Tongue (tissue), 2 donors: ENCODE data around the gene PPFIA4. TPM values are rescaled to one million over a fixed set of nuclear protein-coding genes. Genes with fewer than 3 reads are reported as not detected.

Source experiments
- DNase-seq: peaks from one replicate; pipeline ENCODE4 v3.0.0-alpha.2; 2015
- total RNA-seq: library from RNA; depleted of rRNA; stranded (reverse); fragments of >200 nt; gene quantifications from one replicate; pipeline ENCODE4 v1.2.3, GENCODE V29; 2014

The PPFIA4 gene
- total RNA-seq, 1 donor from 2014 or later: 39.8 TPM

DNA sequence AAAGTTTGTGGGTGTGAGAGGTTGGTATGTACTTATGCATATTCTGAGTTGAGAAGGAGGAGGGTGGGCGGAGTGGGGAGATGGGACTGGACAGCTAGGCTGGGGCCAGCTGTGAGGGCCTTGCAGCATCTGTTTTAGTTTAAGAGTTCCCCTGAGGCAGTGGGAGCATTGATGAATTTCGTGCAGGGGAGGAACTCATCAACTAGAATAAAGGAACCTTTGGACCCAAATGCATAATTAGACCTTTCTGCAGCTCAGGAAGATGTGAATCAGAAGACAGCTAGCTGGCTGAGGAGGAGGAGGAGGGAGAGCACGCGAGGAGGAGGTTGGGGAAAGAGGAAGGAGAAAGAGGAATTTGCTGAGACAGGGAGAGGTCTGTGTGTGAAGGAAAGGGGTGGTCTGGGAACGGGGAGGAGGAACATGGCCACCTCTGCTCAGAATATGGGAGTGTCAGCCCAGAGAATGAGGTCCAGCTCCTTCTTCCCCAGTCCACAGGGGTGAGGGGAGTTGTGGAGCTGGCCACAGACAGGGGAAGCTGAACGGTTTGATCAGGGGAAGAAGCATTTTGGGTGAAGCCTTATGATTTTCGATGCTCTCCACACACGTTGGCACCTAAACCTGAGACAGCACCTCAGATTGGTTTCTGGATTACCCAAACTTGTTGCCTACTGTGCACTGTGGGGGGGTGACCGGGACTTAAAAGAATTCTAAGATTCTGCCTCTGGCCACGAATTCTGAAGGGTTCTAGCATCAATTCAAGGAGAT is 31.8 kb downstream of the PPFIA4 start:
- DNase-seq: peak; percentile 73

GRCh38 chr1:203058676-203058935 is 32.3 kb downstream of the PPFIA4 start:
- DNase-seq: no peak

DNA sequence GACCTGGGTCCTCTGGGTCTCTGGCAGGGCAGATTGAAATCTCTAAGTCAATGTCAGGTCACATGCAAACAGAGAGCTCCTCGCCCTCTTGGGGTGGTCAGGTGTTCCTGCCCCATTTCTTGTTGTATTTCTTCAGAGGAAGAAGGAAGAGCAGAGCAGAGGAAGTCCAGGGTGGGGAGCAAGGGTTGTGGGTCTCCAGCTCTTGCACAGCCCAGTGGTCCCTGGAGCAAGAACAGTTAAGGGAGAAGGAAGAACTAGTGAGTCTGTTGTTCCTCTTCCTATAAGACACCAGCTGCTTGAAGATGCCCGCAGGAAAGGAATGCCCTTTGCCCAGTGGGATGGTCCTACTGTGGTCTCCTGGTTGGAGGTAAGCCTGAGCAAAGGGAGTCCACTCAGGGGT is 33.2 kb downstream of the PPFIA4 start:
- DNase-seq: no peak

DNA sequence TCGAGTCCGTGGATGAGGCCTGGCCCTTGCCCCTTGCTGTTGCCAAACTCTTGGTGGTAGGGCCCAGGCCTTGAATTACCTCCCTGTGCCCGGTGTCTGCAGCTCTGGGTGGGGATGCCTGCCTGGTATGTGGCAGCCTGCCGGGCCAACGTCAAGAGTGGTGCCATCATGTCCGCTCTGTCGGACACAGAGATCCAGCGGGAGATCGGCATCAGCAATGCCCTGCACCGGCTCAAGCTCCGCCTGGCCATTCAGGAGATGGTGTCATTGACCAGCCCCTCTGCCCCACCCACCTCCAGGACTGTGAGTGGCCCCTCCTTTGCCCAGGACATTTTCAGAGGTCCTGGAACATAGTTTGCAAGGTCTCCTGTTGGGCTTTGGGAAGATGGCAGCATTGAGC is 33.8 kb downstream of the PPFIA4 start:
- no peak for DNase-seq

DNA sequence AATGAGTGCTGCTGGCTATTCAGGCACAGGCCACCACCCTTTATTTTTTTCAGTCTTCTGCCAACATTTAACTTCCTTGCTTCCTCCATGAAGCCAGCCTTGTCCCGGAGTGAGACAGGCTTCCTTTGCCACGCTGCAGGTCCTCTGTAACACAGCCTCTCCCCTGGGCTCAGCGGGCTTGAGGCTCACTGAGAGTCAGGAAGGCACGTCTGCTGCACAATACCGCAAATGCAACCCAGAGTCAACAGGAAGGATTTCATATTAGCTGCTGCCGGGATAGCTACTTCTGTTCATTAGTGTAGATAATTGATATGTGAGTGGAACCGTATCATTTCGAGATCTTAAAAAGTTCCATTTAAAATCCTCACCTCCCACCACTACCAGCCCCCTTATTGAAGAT is 37.0 kb downstream of the PPFIA4 start:
- DNase-seq: no peak

DNA sequence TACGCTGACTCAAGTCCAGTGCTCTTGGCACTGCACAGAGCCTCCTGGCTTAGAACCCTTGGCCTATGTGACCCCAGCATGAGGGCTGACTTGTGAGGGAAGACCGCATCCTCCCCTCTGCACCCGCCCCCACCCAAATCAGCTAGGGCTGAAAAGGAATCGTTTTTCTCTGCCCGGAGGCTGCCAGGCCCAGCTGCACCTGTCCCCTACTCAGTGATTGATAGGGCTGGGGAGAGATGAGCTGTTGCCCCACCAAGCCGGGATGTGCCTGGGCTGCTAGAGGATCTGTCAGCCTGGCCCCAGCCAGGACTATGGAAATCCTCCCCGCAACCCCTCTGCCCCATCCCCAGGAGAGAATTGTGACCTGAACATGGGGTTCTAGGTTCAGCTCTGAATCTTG is 38.9 kb downstream of the PPFIA4 start:
- DNase-seq: peak; percentile 75

GRCh38 chr1:203065986-203066385 is 39.7 kb downstream of the PPFIA4 start:
- no peak for DNase-seq

DNA sequence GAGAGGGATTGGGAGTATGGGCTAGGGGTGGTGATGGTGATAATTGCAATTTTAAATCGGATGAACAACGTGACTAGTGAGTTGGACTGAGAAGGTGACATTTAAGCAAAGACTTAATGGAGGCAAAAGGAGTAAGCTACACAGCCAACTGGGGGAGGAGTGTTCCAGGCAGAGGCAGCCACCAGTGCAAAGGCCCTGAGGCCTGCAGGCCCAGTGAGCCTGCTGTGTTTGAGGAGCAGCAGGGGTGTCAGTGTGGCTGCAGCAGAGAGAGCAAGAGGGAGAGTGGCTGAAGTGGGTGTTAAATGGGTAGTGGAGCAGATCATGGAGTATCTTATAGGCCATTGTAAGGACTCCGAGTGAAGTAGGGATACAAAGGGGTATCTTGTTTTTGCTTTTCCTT is 40.7 kb downstream of the PPFIA4 start:
- DNase-seq: no peak

DNA sequence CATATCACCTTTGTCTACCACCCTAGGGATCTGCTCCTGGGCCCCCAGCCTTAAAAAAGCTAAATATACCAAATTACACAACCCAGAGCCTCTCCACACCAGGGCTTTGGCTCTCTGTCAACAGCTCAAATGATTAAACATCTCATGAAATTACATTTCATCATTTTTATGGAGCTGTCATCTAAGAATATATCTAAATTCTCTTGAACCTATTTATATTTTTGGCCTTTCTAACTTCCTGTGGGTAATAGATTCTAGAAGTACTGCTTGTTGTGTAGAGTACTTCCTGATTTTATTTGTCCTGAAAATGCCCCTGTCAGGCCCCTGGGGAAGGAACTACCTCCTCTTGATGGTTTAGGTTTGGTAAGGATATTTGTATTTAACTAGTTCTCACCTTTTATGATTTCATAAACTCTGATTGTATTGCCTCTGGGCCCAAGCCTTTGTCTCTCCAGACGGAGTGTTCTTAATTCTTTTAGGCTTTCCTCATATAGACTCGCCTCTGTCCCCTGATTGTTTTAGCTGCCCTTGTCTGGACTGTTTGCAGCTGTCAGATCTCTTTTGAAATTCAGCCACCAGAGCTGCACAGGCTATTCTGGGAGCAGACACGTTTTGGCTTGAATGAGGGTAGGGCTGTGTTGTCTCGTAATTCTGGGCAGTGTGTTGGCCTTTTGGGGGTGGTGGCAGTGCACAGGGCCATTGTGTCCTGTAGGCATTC is 42.9 kb downstream of the PPFIA4 start:
- peak; percentile 93 for DNase-seq

- DNase-seq: no peak
Observed at GRCh38 chr1:203072002-203072602, 45.8 kb downstream of the PPFIA4 start.

DNA sequence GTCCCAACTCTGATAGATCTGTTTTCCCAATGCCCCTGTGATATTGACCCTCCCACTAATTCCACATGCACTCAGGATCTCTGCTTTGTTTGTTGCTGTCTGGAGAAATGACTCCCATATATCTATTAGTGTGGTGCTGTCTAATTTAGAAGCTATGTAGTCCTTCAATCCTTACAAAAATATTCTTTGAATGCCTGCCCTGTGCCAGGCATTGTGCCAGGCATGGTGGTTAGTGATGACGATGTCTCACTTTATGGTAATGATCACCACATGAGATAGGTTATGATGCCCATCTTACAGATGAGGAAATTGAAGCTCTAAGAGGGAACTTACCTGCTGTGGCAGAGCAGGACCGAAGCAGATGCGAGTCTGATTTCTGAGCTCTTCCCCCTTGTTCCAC is 46.6 kb downstream of the PPFIA4 start:
- no peak for DNase-seq

DNA sequence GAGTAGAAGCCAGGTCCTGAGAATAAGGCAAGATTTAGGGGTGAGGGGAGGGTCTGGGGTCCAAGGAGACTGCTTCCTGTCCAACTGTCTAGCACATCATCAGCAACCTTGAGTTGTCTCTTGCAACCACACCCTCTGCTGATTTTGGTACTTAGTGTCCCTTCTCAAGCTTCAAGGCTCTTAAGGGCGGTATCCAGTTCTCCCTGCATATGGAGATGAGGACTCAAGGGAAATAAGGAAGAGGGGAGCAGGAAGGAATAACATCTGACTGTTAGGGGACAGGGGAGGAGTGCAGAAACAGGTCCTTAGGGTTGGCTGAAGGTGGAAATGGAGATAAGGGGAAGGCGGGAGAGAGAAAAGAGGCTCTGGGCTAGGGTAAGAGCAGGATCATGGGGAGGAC is 47.2 kb downstream of the PPFIA4 start:
- no peak for DNase-seq

DNA sequence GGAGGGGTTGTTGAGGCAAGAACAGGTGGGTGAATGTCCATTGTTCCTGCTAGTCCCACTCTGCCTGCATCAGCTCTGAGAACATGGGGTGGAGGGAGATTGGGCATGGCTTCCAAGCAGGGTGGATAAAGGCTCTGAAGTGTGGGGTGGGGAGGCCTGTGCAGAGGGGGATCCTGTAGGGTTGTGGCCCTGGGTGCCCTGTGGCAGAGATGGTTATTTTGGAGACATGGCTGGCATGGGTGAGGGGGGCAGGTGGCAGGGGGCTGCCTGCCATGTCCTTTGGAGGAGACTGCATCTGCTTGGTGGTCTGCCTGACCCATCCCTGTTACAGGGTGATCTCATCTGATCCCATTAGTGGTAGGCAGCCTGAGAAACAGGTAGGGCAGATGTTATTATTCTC is 48.3 kb downstream of the PPFIA4 start:
- DNase-seq: no peak

GRCh38 chr1:203075236-203076030 is 49.1 kb downstream of the PPFIA4 start:
- no peak for DNase-seq

- no peak for DNase-seq
Observed at GRCh38 chr1:203076031-203076511, 49.8 kb downstream of the PPFIA4 start.

- DNase-seq: no peak
Observed at GRCh38 chr1:203077367-203077766, 51.1 kb downstream of the PPFIA4 start.

DNA sequence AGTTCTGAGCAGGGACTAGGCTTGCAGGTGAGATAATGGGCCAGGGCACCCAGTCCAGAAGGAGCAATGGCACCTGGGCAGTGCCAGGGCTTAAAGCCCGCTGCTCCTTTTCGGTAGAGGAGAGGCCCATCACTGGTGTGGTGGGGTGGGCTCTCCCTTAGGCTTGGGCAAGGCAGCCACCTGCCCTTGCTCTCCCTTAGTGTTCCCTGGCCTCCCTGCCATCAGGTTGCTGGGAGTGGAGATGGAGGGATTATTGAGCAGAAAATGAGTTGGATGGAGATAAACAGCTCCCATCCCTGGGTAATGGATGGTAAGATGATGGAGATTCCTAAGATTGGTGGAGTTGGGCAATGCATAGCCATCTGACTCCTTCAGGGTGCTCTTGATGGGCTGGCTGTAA is 51.7 kb downstream of the PPFIA4 start:
- no peak for DNase-seq

DNA sequence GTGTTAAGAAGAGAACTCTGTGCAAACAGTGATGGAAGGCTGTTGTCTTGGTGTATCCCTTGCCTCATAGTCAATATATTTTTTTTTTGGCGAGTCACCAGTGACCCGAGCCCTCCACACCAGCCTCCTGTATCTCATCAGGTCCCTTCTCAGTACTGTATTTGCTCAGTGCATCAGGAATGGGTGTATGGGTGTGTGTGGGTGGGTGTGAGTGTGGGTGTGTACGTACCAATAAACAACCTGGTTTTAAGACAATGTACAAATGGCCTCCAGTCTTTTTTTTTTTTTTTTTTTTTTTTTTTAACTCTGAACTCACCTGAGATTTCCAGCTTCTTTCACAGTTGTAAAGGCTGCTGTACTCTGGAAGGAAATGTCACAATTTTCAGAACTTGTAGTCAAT is 52.2 kb downstream of the PPFIA4 start:
- DNase-seq: no peak

DNA sequence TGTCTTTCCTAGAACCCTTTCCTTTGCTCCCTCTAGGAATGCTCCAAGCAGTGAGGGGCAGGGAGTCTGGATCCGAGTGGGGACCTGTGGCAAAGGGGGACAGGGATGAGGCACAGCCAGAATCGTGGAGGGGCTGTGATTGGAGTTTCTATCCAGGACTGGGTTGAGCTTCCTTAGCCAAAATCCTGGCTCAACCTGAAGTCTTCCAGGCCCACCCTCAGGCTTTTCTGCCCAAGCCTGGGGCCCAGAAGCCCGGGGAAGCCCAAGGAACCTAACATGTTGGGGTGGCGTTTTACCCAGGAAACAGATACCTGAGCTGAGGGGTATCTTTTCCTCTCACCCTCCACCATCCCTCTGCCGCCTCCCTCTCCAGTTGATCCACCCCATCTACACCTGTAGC is 54.2 kb downstream of the PPFIA4 start:
- DNase-seq: no peak

GRCh38 chr1:203081465-203082230 is 55.4 kb downstream of the PPFIA4 start:
- DNase-seq: no peak

GRCh38 chr1:203082231-203082505 is 55.9 kb downstream of the PPFIA4 start:
- no peak for DNase-seq
